Stimulated activated CD8-positive, alpha-beta memory T cell treated with anti-CD3 and anti-CD28 coated beads, Interleukin-4, amount 100 ng/mL, for 4 hours (primary cell): Measurements from ENCODE around the gene HID1.
A peak's percentile ranks its signal among the peaks of the same experiment; 100 is the strongest.
"Not testable (repeated sequence)": the region's sequence is repeated elsewhere in the genome, so short reads cannot be mapped to it uniquely, and the experiment has no call there.

Experiments
- DNase-seq, 2 donors: peaks; one replicate each; pipeline ENCODE4 v3.0.0-alpha.2; 2020; ENCODE audit warnings: low read depth in 2 of 2, low spot score in 1 of 2

HID1 gene

DNA sequence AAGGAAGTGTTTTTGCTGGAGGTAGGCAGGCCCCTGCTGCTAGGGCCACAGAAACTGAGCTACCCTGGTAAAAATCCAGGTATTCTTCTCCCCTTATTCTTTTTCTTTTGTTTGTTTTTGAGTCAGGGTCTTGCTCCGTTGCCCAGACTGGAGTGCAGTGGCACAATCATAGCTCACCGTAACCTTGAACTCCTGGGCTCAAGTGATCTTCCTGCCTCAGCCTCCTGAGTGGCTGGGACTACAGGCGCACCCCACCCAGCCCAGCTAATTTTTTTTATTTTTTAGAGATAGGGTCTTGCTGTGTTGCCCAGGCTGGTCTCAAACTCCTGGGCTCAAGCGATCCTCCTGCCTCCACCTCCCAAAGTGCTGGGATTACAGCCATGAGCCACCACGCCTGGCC lies 3.1 kb downstream of the HID1 start:
- not testable (repeated sequence) for DNase-seq

DNA sequence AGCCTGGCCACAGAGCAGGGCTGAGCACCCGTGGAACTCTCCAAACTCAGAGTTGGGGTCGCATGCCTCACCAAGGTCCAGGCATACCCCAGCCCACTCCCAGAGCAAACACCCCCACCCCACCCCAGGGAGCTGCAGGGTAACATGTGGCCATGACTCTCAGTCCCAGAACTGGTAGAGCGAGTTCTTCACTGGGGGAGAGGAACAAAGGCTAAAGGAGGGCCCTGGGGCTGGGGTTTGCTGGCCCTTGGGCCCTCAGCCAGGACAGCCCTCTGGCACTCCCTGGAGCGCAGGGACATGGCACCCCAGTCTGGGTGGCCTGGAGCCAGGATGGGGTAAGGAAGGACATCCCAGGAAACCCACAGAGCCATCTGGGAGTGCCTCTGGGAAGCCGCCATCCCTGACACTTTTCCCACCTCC lies 4.2 kb downstream of the HID1 start:
- DNase-seq, result no peak

DNA sequence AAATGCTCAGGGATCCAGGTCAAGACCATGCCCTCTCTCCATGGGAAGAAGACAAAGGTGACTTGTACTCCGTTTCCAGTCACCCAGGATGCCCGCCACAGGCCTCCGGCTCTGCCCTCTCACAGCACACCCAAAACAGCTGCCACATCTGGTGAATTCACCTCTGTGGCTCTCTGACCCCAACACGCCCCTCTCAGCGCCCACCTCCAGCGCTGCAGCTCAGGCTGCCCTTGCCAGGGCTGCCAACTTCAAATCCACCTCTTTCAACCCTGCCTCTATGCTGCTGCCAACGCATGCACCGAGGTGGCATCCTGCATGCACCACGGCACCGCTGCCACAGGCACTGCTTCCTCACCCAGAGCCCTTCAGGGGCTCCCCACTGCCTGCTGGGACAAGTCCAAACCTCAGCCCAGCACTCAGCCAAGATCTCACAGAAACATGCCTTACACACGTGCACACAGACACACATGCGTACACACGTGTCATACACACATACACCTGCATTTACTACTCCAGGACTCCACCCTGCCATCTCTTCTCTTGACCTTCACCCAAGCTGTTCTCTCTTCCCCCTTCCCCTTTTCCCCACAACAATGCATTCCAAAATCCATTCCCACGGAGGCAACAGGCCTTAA lies 7.5 kb downstream of the HID1 start:
- DNase-seq, result no peak

DNA sequence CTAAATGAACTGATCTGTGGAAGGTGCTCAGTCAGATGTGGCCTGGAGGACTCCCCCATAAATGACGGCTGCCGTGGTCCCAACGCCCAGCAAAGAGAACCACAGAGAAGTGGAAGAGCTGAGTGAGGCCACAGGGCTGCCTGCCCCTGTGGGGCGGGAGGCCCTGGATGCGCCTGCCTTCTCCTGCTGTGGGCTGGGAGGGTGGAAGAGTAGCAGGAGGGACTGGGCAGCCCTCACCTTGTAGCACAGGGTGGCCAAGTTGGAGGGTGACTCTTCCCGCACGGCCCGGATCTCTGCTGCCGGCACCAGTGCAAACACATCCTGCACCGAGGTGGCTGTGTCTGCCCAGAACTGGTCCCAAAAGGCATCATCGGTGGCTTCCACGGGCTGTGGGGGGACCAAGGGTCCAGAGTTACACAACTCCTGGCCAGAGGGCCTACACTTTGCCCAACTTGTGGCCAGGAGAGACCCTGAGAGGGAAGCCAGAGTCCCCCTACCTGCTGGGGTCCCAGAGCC lies 8.3 kb downstream of the HID1 start:
- no peak for DNase-seq

DNA sequence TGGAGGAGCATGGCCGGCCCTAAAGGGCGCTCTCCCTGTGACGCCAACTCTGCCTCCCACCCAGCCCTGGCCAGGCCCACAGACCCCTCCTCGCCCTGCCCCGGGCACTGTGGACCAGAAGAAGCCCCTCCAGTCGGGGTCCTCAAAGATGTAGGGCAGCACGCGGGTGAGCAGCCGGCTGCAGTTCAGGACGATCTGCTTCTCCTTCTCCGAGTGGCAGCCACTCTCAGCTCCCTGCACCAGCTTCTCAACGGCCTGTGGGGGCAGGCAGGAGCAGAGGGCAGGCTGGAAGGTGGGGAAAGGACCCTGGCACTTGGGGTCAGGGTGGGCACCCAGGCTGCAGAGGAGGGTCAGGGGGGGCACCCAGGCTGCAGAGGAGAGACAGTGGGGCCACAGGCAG lies 8.9 kb downstream of the HID1 start:
- no peak for DNase-seq

DNA sequence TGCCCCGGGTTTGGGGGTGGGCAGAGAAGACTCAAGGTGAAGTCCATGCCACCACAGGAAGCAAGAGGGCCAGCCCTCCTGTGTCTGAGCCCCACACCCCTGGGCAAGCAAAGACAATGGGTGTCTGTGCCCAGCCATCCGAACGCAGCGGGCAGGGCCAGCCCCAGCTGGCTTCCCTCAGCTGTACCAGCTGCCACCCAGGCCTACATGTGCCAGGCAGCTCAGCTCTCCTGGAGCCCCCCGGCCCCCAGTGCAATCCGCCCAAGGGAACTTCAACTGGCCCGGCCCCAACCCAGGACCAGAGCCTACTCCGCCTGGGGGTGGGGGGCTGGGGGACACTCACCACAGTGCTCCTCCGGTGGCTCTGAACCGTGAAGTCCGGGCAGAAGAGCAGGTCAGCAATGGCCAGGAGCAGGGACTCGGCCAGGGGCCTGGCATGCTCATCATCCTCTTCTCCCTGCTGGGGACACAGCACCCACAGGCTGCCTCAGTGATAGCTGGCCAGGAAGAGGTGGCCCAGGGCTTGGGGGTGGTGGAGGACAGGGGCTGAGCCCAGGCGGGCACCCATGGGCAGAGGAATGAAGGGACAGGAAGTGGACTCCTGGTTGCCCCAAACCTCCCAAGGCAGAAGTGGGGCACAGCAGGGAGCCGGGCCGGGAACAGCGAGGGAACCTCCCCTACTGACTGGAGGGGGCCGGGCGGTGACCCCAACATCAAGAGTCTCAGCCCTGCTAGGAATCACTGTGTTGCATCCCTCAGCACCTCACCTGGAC lies 9.8 kb downstream of the HID1 start:
- DNase-seq, result no peak

DNA sequence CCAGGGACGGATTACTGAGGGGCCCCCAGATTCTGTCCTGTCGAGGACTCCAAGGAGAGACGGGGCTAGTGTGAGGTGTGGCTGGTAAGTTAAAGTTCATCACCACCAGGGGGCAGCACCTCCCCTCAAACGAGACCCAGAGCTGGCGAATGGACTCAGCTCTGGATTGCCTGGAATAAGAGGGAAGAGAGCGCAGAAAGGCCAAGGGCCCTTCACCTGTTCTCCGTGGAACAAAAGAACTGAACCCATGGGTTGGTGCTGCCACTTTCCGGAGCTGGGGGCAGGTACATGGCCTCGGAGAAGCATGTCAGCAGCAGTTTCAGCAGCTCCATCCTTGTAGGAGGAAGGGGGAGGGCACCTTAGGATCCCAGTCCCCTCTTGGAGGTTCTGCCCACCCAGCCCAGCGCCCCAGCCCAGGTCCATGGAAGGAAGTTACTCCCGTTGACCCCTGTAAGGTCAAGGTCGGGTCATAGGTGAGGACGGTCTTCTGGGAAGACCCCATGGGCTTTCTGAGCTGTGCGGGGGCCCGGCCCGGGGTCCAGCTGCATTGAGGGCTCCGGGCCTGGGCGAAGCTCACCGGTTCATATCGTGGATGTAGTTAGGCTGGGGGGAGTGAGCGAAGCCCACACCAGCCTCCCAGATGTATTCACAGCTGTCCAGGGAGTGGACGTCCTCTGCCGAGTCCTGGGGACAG lies 10.8 kb downstream of the HID1 start:
- DNase-seq, result peak; percentile 59 to 78

DNA sequence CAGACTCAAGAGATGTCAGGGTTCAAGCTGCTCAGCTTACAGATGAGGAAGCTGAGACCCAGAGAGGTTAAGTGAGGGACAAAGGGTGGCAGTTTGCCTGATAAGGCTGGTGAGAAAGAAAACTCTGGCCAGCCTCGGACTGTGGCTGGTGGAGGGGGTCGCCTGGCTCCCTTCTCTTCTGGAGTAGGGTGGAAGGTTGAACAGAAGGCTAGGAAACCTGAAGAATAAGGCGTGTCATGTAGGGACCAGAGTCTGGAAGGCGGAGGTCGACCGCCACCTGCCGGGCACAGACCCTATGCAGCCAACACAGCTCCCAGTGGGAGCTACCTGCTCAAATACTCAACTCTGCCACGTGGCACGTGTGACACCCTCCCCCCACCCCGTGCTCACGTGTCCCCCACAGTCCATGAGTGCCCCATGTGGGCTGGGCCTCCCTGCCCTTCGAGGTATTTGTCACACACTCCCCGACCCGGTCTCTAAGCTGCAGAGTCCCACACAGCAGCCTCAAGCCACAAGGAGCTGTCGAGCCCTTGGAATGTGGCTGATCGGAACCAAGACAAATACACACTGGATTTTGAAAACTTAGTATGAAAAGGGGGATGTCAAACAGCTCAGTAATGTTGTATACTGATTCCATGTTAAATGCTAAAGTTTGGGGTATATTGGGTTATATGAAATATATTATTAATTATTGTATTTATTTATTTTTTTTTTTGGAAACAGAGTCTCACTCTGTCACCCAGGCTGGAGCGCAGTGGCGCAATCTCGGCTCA lies 11.8 kb downstream of the HID1 start:
- DNase-seq, result no peak

DNA sequence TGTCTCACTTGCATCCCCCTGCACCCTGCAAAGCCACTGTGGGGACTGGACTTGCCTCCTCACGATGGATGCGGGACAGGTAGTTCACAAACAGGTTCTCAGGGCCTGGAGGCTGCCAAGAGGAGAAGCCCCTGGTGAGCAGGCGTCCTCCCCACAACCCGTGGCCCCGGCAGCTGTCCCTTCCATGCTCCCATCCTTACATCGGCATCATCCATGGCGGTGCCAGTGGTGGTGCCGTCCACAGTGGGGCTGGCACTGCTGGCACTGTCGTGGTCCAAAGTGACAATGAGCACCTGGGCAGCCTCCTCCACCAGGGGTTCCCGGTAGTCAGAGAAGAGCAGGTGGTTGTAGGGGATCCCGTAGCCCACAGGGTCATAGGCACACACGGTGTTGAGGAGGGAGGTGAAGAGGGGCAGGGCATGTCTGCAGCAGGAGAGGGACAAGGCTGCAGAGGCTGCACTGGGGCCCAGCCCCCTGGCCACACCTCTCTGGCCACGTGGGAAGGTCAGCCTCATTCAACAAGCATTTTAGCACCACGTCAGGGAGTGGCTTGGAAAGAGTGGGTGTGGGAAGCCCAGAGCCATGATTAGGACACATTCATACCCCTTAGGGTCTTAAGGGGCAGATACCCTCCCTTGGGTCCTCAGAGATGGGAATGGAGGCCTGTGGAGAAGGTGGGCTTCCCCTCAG lies 12.6 kb downstream of the HID1 start:
- DNase-seq, result no peak

DNA sequence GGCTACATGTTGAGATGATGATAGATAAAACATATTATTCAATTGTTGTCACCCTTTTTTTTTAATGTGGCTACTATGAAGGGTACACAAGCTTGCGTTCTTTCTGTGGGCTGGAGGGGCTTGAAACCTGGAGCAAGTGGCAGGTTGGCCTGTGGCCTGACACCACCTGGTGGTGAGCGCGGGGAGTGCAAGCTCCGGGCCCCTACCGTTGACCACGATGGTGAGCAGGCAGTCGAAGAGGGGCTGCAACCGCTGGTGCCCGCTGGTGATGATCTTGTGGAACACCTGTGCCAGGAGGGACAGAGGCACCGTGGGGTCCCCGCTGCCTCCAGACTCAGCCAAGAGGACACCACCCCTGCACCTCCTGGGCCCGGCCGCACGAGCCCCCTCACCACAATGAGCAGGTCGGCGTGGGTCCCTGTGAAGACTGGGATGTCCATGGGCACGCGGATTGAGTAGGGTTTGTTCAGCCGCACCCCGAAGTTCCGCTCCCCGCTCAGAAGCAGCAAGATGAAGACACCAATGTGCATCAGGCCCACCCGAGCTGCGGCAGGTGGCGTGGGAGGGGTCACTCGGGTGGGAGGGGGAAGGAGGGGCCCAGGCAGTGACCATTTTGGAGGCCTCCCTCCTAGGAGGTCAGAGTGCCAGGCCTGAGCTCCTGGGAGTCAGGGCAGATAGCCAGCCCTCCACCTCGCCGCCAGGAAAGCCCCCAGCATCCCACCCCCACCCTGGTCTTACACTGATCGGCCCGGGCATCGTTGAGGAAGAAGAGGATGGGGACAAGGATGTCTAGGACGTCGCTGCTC lies 14.4 kb downstream of the HID1 start:
- DNase-seq, result peak; percentile 53 to 78

DNA sequence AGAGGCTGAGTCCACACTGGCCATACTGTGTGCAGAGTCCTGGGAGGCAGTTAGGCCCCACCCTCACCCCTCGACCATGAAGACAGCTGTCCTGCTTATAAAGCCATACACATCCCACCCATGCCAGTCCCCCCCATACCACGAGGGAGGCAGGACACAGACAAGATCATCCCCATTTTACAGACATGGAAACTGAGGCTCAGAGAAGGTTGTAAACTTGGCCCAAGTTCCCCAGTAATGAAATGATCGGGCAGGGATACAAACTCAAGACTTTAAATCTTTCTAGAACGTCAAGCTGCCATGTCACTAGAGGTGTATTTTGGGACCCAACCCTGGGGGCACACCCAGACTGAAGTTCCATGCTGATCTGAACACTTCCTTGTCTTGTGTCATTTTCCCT lies 16.5 kb downstream of the HID1 start:
- no peak for DNase-seq

DNA sequence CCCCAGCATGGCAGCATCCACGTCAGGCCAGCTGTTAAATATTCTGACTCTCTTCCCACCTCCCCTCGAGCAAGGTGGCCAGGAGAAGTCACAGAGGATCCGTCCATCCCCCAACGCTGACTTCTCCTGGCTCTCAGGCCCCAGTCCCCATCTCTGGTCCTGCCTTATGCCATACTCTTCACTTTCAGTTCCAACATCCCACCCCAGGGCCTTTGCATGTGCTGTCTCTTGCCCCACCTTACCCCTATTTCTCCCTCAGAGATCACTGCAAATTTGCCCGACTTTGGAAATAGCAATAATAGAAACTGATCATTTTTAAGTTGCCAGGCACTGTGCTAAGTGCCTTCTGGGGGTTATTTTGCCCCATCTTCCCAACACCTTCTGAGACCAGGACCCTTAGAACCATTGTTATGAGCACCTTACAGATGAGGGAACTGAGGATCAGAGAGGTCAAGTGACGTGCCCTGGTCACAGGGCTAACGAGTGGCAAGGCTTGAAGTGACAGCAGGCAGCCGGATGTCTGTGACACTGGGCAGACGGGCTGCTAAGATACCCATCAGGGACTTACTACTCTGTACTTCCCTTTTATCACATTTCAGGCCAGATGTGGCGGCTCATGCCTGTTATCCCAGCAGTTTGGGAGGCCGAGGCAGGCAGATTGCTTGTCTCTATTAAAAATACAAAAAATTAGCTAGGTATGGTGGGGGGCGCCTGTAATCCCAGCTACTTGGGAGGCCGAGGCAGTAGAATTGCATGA lies 17.7 kb downstream of the HID1 start:
- no peak for DNase-seq

DNA sequence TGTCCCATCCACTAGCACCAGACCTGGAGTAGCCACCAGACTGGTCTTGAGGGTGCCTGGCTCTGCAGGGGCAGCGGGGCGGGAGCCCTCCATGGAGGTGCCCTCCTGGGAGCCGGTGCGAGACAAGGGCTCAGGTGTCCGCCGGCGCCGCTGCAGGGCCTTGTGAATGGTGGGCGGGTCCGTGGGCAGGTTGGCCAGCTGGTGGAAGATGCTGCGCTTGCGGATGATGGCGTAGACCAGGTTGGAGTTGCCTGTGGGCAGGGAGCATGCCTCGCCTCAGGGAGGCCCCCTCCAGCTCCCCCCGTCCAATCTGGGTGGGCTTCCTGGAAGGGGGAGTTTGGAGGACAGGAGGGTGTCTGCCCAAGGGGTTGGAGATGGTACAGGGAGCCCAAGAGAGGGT lies 18.4 kb downstream of the HID1 start:
- DNase-seq, result no peak

DNA sequence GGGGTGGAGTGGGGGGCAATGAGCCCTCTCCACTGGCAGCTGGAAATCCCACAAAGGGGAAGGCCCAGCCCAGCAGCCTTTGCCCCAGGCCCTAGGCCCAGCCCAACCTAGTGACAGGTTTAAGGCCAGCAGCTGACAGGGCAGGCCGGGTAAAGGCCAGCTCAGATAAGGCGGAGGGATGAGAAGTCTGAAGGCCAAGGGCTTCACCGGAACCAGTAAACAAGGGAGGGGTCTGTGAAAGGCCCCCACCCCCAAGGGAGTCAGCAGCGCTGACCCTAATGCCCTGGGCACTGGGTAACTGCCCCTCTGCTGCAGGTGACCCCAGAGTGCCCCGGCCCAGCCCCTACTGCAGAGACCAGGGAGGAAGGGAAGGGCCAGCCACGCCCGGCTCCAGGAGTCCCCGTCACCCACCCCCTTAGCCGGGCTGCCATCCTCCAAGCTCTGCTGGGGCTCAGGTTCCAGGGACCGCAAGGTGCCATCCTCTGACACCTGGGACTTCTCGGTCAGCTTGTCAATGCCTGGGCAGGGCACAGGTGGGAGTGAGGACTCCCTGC lies 19.3 kb downstream of the HID1 start:
- no peak for DNase-seq

DNA sequence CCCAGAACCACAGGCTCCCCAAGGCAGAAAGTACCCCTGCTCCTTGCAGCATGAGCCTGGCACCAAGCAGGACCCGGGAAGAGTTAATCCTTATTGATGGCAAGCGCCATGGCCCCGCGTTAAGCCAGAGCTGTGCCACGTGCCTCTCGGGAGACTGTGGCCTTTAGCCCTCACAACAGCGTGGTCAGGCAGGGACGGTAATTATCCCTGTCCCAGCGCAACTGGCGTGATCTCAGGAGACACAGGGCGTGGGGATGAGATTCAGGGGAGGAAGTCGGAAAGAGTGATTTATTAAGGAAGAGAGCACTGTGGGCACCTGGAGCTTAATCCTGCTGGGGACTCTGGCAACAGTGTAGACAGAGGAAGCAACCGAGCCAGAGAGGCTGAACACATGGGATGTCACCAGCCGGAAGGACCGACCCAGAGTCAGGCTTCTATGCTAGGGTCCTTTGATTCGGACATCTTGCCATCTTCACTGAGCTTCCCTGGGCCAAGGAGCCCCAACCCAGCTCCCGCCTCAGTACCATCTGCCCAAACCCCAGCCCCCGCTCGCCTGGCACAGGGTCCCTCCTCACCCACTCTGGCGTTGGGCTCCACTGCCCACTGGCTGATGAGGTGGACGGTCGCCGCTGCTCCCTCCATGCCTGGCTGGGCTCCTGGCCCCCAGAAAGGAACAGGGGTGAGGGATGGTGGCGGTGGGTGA lies 20.0 kb downstream of the HID1 start:
- DNase-seq, result no peak

DNA sequence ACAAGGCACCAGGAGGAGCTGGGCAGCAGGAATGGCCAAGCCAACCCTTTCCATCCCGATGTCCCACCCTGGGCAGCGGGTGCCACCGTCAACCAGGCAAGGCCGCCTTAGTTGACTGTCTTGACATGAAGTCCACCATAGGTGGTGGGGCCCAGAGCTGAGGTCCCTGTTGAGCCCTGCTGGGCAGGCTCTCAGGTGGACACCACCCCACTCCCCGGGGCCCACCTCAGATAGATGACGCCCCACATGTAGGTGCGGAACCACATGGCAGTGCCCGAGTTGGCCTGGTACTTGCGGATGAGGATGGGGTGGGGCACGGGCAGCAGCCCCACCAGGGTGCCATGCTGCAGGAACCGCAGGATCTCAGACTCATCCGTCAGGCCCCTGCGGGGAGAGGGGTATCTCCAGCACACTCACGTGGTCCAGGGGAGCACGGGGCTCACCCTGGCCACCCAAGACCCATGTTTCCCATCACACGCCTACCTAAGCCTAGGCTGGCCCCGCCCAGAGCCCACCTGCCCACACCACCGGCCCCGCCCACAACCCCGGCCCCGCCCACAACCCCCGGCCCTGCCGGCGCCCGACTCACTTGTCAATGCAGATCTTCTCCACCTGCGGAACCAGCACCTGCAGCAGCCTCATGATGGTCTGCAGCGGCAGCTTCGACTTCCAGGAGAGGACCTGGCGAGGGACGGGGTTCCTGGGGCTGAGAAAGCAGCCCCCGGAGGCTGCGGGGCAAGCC lies 20.7 kb downstream of the HID1 start:
- no peak for DNase-seq

DNA sequence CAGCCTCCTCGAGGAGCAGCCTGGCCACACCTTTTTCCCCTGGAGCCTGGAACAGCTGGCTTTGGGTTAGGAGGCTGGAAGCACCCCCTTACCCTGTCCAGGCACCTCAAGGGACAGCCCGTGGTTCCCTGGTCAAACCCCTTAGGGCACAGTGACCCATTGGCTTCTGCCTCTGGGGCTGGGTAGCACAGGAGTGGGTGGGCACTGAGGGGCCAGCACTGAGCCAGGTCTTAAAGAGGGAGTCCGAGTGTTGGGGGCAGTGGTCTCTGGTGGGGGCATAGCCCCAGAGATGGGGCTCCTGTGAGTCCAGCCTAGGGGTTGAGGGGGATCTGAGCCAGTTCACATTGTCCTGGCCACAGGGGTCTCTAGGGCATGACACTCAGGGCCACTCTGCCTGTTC lies 21.5 kb downstream of the HID1 start:
- no peak for DNase-seq

DNA sequence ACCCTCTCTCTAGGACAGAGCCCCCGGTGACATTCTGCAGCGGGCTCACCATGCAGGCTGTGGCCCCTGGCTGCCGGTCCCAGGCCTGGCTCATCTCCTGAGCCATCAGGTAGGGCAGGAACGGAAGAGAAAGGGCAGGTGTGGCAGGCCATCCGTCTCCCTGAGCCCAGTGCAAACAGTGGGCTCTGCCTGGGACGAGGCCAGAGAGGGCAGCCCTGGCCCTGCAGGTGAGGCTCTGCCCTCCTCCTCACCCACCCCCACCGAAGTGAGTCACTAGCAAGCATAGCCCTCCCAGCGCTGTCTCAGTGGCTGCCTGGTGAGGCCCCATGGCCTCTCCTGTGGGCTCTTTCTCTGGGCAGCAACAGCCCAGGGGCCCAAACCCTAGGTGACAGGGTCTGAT lies 22.4 kb downstream of the HID1 start:
- no peak for DNase-seq
